ENCODE data around the gene PGRMC2.
"Not testable (repeated sequence)": the region's sequence is repeated elsewhere in the genome, so short reads cannot be mapped to it uniquely, and the experiment has no call there.

Gene PGRMC2

GRCh38 chr4:128265550-128265949 lies 22.1 kb downstream of the PGRMC2 start:
- not testable (repeated sequence) for DNase-seq

- not testable (repeated sequence) for DNase-seq
Observed at GRCh38 chr4:128259889-128260288, 27.7 kb downstream of the PGRMC2 start.

- DNase-seq: not testable (repeated sequence)
Observed at GRCh38 chr4:128258166-128258565, 29.4 kb downstream of the PGRMC2 start.

- DNase-seq: no peak
Observed at GRCh38 chr4:128256539-128256938, 31.1 kb downstream of the PGRMC2 start.

- DNase-seq: no peak
Observed at GRCh38 chr4:128255906-128256305, 31.7 kb downstream of the PGRMC2 start.

GRCh38 chr4:128249787-128250668 lies 37.6 kb downstream of the PGRMC2 start:
- no peak for DNase-seq

- DNase-seq: no peak
Observed at GRCh38 chr4:128247906-128248305, 39.7 kb downstream of the PGRMC2 start.

- DNase-seq: not testable (repeated sequence)
Observed at GRCh38 chr4:128245391-128245790, 42.2 kb downstream of the PGRMC2 start.

GRCh38 chr4:128244379-128244778 lies 43.2 kb downstream of the PGRMC2 start:
- no peak for DNase-seq

- no peak for DNase-seq
Observed at GRCh38 chr4:128242601-128243000, 45.0 kb downstream of the PGRMC2 start.

- no peak for DNase-seq
Observed at GRCh38 chr4:128241981-128242380, 45.6 kb downstream of the PGRMC2 start.

- no peak for DNase-seq
Observed at GRCh38 chr4:128241425-128241913, 46.1 kb downstream of the PGRMC2 start.

GRCh38 chr4:128241019-128241418 lies 46.6 kb downstream of the PGRMC2 start:
- DNase-seq: no peak

- no peak for DNase-seq
Observed at GRCh38 chr4:128234836-128235235, 52.8 kb downstream of the PGRMC2 start.

- DNase-seq: no peak
Observed at GRCh38 chr4:128232719-128233118, 54.9 kb downstream of the PGRMC2 start.

- DNase-seq: no peak
Observed at GRCh38 chr4:128228845-128229795, 58.5 kb downstream of the PGRMC2 start.

GRCh38 chr4:128227991-128228571 lies 59.5 kb downstream of the PGRMC2 start:
- DNase-seq: no peak

- no peak for DNase-seq
Observed at GRCh38 chr4:128225148-128225547, 62.5 kb downstream of the PGRMC2 start.

- DNase-seq: no peak
Observed at GRCh38 chr4:128221586-128221985, 66.0 kb downstream of the PGRMC2 start.

GRCh38 chr4:128220286-128221235 lies 67.1 kb downstream of the PGRMC2 start:
- no peak for DNase-seq
